Tibial nerve (tissue), 3 donors: ENCODE data around the gene SHMT2.

ENCODE experiments used
- CTCF ChIP-seq, 5 experiments: fragments of 200-600 bp in 3 of 5; fragments of 450-650 bp in 2 of 5; sonication (generic) in 3 of 5; IDR thresholded peaks; one replicate each; pipeline ENCODE4 v1.5.1; 2016 to 2019; ENCODE audit warnings: antibody characterized with exemption in 5 of 5, mild to moderate bottlenecking in 3 of 5, moderate library complexity in 2 of 5
- POLR2A ChIP-seq, 2 donors: fragments of 450-650 bp; IDR thresholded peaks; one replicate each; pipeline ENCODE4 v1.6.1; 2017; ENCODE audit warnings: antibody characterized with exemption in 2 of 2, mild to moderate bottlenecking in 2 of 2, moderate library complexity in 2 of 2

- no peak for TF ChIP-seq POLR2A (IDR thresholded peaks at IDR 0.05)
- TF ChIP-seq CTCF (IDR thresholded peaks at IDR 0.05): no peak
These were observed 31.2 kb upstream of the SHMT2 start for GRCh38 chr12:57198329-57198728.
